ENCODE measurements around the gene SATL1. TPM values are rescaled to one million over a fixed set of nuclear protein-coding genes. Genes with fewer than 3 reads are reported as not detected.

Gene SATL1
- total and polyA plus RNA-seq, 8 donors = 0.37 to 0.66 (median 0.51) TPM; not detected in 2

DNA sequence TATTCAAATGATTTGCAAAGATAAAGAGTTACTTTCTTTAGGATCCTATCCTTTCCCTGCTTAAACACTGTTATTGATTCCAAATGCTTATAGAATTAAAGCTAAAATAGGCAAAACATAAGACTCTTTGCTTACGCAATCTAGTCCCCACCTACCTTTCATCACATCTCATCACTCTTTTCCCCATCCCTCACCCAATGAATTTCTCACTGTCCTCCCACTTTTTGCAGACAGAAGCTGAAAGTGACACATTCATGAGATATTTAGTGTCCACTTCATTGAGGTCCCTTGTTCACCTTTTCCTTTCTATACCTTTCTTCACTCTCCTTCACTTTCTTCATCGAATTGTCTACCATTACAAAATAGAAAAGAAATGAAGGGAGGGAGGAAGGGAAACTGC is 424 bp downstream of the SATL1 start:
- Histone ChIP-seq H3K4me1 (no peaks in the 10 kb centered on the region), H3K27ac (no peak overlapping the region), H3K27me3 (peaks cover 0 to 15% of the 10 kb centered on the region in 2 donors), H3K9me3 (no peaks in the 10 kb centered on the region), H3K36me3 (no peaks in the 10 kb centered on the region), H3K4me3 (peak overlapping the region in 1 of 2 donors; percentile 40)
- TF ChIP-seq, protein P1, sequence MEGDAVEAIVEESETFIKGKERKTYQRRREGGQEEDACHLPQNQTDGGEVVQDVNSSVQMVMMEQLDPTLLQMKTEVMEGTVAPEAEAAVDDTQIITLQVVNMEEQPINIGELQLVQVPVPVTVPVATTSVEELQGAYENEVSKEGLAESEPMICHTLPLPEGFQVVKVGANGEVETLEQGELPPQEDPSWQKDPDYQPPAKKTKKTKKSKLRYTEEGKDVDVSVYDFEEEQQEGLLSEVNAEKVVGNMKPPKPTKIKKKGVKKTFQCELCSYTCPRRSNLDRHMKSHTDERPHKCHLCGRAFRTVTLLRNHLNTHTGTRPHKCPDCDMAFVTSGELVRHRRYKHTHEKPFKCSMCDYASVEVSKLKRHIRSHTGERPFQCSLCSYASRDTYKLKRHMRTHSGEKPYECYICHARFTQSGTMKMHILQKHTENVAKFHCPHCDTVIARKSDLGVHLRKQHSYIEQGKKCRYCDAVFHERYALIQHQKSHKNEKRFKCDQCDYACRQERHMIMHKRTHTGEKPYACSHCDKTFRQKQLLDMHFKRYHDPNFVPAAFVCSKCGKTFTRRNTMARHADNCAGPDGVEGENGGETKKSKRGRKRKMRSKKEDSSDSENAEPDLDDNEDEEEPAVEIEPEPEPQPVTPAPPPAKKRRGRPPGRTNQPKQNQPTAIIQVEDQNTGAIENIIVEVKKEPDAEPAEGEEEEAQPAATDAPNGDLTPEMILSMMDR (IDR thresholded peaks at IDR 0.05) = no peak
- ATAC-seq (no peak), DNase-seq (peak in 1 of 4 donors; percentile 2)
- intact Hi-C loops (cut with DNase I) = no loop called here

DNA sequence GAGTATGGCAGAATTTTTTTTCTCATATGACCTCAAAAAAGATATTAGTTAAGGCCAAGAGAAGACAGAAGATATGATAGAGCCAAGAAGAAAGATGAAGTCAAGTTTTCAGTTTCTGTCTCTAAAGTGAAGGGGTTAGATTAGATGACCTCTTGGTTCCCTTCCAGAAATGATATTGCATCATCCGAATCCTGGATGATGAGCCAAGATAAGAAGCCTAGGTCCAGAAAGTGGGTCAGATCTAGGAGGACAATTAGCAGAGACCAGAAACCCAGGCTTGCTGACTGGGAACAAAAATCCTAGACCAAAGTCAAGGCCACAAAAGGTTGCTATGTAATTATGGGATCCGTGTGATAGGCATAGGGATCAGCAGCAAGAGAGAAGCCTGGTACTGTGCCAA is 20.2 kb downstream of the SATL1 start:
- Histone ChIP-seq H3K27ac (no peak overlapping the region), H3K4me1 (no peaks in the 10 kb centered on the region), H3K27me3 (no peaks in the 10 kb centered on the region), H3K9me3 (no peaks in the 10 kb centered on the region), H3K36me3 (no peaks in the 10 kb centered on the region), H3K4me3 (no peak overlapping the region)
- ATAC-seq (no peak), DNase-seq (no peak)
- intact Hi-C loops (cut with DNase I) = no loop called here
- TF ChIP-seq, protein P1 (IDR thresholded peaks at IDR 0.05) = no peak

DNA sequence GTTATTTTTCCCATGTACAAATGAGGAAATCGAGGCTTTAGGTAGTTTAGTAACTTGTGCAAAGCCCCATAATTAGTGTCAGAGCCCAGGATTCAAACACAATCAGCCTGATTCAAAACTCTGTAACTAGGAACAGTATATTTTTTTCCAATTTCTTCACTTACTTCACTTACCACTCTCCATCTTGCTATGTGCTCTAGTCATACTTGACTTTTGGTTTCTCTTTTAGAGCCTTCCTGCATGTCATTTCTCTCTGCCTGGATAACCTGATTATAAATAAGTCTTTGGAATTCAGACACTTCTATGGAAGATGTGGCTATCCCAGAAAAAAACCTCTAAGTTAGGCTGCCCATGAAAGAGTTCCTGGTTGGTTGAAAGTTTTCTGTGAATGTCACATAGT is 22.2 kb downstream of the SATL1 start:
- TF ChIP-seq, protein P1 (IDR thresholded peaks at IDR 0.05) = no peak
- Histone ChIP-seq H3K27me3 (peaks cover 0 to 3% of the 10 kb centered on the region in 2 donors), H3K9me3 (no peaks in the 10 kb centered on the region), H3K4me3 (no peak overlapping the region), H3K4me1 (no peaks in the 10 kb centered on the region), H3K27ac (no peak overlapping the region), H3K36me3 (no peaks in the 10 kb centered on the region)
- no peak for ATAC-seq
- intact Hi-C loops (cut with DNase I) = no loop called here
- no peak for DNase-seq

DNA sequence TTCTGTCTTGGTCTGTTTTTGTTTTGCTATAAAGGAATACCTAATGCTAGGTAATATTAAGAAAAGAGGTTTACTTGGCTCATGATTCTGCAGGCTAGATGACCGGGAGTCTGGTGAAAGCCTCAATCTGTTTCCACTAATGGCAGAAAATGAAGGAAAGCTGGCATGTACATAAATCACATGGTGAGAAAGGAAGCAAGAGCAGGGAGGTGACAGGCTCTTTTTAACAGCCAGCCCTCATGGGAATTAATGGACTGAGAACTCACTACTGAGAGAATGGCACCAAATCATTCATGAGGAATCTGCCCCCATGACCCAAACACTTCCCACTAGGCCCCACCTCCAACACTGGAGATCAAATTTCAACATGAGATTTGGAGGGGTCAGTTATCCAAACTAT is 27.6 kb downstream of the SATL1 start:
- no peaks in the 10 kb centered on the region for H3K36me3 ChIP-seq

DNA sequence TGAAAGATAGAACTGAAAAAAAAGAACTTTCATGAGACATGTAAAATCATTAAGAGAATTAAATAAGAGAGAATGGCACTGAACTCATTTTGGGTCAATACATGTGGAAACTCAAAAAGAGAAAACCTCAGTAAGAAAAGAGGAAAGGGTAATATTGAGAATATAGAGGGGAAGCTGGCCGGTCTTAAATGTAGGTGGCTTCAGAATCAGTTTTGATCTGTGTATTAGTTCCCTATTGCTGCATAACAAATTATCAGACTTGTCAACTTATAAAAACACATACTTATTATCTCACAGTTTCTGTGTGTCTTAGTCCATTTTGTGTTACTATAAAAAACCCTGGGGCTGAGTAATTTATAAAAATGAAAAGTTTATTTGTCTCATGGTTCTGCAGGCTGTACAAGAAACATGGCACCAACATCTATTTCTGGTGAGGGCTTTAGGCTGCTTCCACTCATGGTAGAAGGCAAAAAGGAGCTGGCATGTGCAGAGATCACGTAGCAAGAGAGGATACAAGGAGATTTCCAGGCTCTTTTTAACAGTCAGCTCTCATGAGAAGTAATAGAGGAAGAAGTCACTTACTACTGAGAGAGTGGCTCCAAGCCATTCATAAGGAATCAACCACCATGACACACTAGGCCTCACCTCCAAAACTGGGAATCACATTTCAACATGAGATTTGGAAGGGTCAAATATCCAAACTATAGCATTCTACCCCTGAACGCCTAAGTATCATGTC is 29.6 kb downstream of the SATL1 start:
- Histone ChIP-seq H3K4me1 (no peaks in the 10 kb centered on the region), H3K4me3 (no peak overlapping the region), H3K9me3 (no peaks in the 10 kb centered on the region), H3K36me3 (no peaks in the 10 kb centered on the region), H3K27me3 (peaks cover 0 to 3% of the 10 kb centered on the region in 2 donors), H3K27ac (no peak overlapping the region)
- TF ChIP-seq, protein P1 (IDR thresholded peaks at IDR 0.05) = no peak
- intact Hi-C loops (cut with DNase I) = no loop called here
- no peak for DNase-seq
- ATAC-seq = no peak

More for the DNA sequence above, 27.6 kb downstream of the SATL1 start:
- DNase-seq (no peak), ATAC-seq (no peak)
- peaks cover 0 to 3% of the 10 kb centered on the region in 2 donors for H3K27me3 ChIP-seq
- H3K27ac ChIP-seq = no peak overlapping the region
- intact Hi-C loops (cut with DNase I) = no loop called here
- H3K4me3 ChIP-seq = no peak overlapping the region
- H3K4me1 ChIP-seq = no peaks in the 10 kb centered on the region
- no peaks in the 10 kb centered on the region for H3K9me3 ChIP-seq
- TF ChIP-seq, protein P1 (IDR thresholded peaks at IDR 0.05) = no peak

Measured in left lung (tissue), 10 donors.